ENCODE measurements around the gene SPEF1.
A peak's percentile ranks its signal among the peaks of the same experiment; 100 is the strongest.

Gene SPEF1

GRCh38 chr20:3759316-3759823 is 21.9 kb downstream of the SPEF1 start:
- no peak for DNase-seq (ENCODE audit: low spot score in 2 of 2)
- H3K27ac Mint-ChIP-seq, result no peak overlapping the region
- H3K9me3 Mint-ChIP-seq, result no peaks in the 10 kb centered on the region
- ATAC-seq (ENCODE audit: low read depth), result no peak
- H3K36me3 Mint-ChIP-seq, result peaks cover 6% of the 10 kb centered on the region
- no peaks in the 10 kb centered on the region for H3K27me3 Mint-ChIP-seq
- H3K4me1 Mint-ChIP-seq, result peaks cover 5% of the 10 kb centered on the region
- H3K4me3 Mint-ChIP-seq, result no peak overlapping the region

GRCh38 chr20:3758566-3758965 is 22.7 kb downstream of the SPEF1 start:
- Mint-ChIP-seq H3K27me3 (no peaks in the 10 kb centered on the region), H3K36me3 (peaks cover 6% of the 10 kb centered on the region), H3K9me3 (no peaks in the 10 kb centered on the region), H3K4me1 (peaks cover 4% of the 10 kb centered on the region), H3K4me3 (no peak overlapping the region), H3K27ac (no peak overlapping the region)
- DNase-seq (ENCODE audit: low spot score in 2 of 2) (no peak), ATAC-seq (ENCODE audit: low read depth) (no peak)

- ATAC-seq (ENCODE audit: low read depth), result no peak
- H3K27me3 Mint-ChIP-seq, result no peaks in the 10 kb centered on the region
- H3K36me3 Mint-ChIP-seq, result peaks cover 6% of the 10 kb centered on the region
- no peak overlapping the region for H3K27ac Mint-ChIP-seq
- no peak overlapping the region for H3K4me3 Mint-ChIP-seq
- no peaks in the 10 kb centered on the region for H3K9me3 Mint-ChIP-seq
- DNase-seq (ENCODE audit: low spot score in 2 of 2), result no peak
- peaks cover 7% of the 10 kb centered on the region for H3K4me1 Mint-ChIP-seq
Measured at GRCh38 chr20:3757268-3757667, 24.0 kb downstream of the SPEF1 start.

GRCh38 chr20:3755814-3756480 is 25.3 kb downstream of the SPEF1 start:
- ATAC-seq (ENCODE audit: low read depth) (no peak), DNase-seq (ENCODE audit: low spot score in 2 of 2) (no peak)
- H3K4me1 Mint-ChIP-seq, result peaks cover 9% of the 10 kb centered on the region
- H3K27ac Mint-ChIP-seq, result no peak overlapping the region
- no peak overlapping the region for H3K4me3 Mint-ChIP-seq
- peaks cover 4% of the 10 kb centered on the region for H3K36me3 Mint-ChIP-seq
- H3K27me3 Mint-ChIP-seq, result no peaks in the 10 kb centered on the region
- H3K9me3 Mint-ChIP-seq, result no peaks in the 10 kb centered on the region

- Mint-ChIP-seq H3K27me3 (no peaks in the 10 kb centered on the region), H3K36me3 (peaks cover 4% of the 10 kb centered on the region), H3K4me1 (peaks cover 6% of the 10 kb centered on the region), H3K27ac (no peak overlapping the region), H3K4me3 (no peak overlapping the region), H3K9me3 (no peaks in the 10 kb centered on the region)
- DNase-seq (ENCODE audit: low spot score in 2 of 2) (no peak), ATAC-seq (ENCODE audit: low read depth) (no peak)
Measured at GRCh38 chr20:3755269-3755668, 26.0 kb downstream of the SPEF1 start.

- no peaks in the 10 kb centered on the region for H3K27me3 Mint-ChIP-seq
- H3K36me3 Mint-ChIP-seq, result peaks cover 4% of the 10 kb centered on the region
- H3K9me3 Mint-ChIP-seq, result no peaks in the 10 kb centered on the region
- ATAC-seq (ENCODE audit: low read depth) (no peak), DNase-seq (ENCODE audit: low spot score in 2 of 2) (no peak)
- peaks cover 6% of the 10 kb centered on the region for H3K4me1 Mint-ChIP-seq
- H3K4me3 Mint-ChIP-seq, result no peak overlapping the region
- H3K27ac Mint-ChIP-seq, result no peak overlapping the region
Measured at GRCh38 chr20:3754276-3754630, 27.0 kb downstream of the SPEF1 start.

- no peak overlapping the region for H3K27ac Mint-ChIP-seq
- no peak overlapping the region for H3K4me3 Mint-ChIP-seq
Measured at GRCh38 chr20:3753501-3754275, 27.6 kb downstream of the SPEF1 start.

GRCh38 chr20:3753098-3753497 is 28.1 kb downstream of the SPEF1 start:
- Mint-ChIP-seq H3K4me3 (no peak overlapping the region), H3K27me3 (no peaks in the 10 kb centered on the region), H3K4me1 (peaks cover 6% of the 10 kb centered on the region), H3K36me3 (peaks cover 2% of the 10 kb centered on the region), H3K9me3 (no peaks in the 10 kb centered on the region), H3K27ac (no peak overlapping the region)
- ATAC-seq (ENCODE audit: low read depth) (peak; percentile 64), DNase-seq (ENCODE audit: low spot score in 2 of 2) (peak; percentile 33 to 37)

More at GRCh38 chr20:3753501-3754275, 27.6 kb downstream of the SPEF1 start:
- H3K27me3 Mint-ChIP-seq, result no peaks in the 10 kb centered on the region
- H3K9me3 Mint-ChIP-seq, result no peaks in the 10 kb centered on the region
- H3K4me1 Mint-ChIP-seq, result peaks cover 6% of the 10 kb centered on the region
- DNase-seq (ENCODE audit: low spot score in 2 of 2) (no peak), ATAC-seq (ENCODE audit: low read depth) (no peak)
- peaks cover 4% of the 10 kb centered on the region for H3K36me3 Mint-ChIP-seq

GRCh38 chr20:3752386-3752759 is 28.9 kb downstream of the SPEF1 start:
- no peaks in the 10 kb centered on the region for H3K36me3 Mint-ChIP-seq
- no peak for DNase-seq (ENCODE audit: low spot score in 2 of 2)
- ATAC-seq (ENCODE audit: low read depth), result no peak
- H3K4me1 Mint-ChIP-seq, result peaks cover 6% of the 10 kb centered on the region
- H3K9me3 Mint-ChIP-seq, result no peaks in the 10 kb centered on the region
- no peaks in the 10 kb centered on the region for H3K27me3 Mint-ChIP-seq
- H3K27ac Mint-ChIP-seq, result no peak overlapping the region
- H3K4me3 Mint-ChIP-seq, result peak overlapping the region; percentile 73

- DNase-seq (ENCODE audit: low spot score in 2 of 2), result peak in 1 of 2 donors; percentile 21
- no peak overlapping the region for H3K27ac Mint-ChIP-seq
- no peaks in the 10 kb centered on the region for H3K36me3 Mint-ChIP-seq
- ATAC-seq (ENCODE audit: low read depth), result peak; percentile 68
- no peaks in the 10 kb centered on the region for H3K27me3 Mint-ChIP-seq
- H3K9me3 Mint-ChIP-seq, result no peaks in the 10 kb centered on the region
- peak overlapping the region; percentile 73 for H3K4me3 Mint-ChIP-seq
- H3K4me1 Mint-ChIP-seq, result peaks cover 6% of the 10 kb centered on the region
Measured at GRCh38 chr20:3751675-3752385, 29.4 kb downstream of the SPEF1 start.

- H3K4me3 Mint-ChIP-seq, result peak overlapping the region; percentile 39
- no peaks in the 10 kb centered on the region for H3K27me3 Mint-ChIP-seq
- no peaks in the 10 kb centered on the region for H3K9me3 Mint-ChIP-seq
- H3K36me3 Mint-ChIP-seq, result no peaks in the 10 kb centered on the region
- DNase-seq (ENCODE audit: low spot score in 2 of 2) (no peak), ATAC-seq (ENCODE audit: low read depth) (no peak)
- no peak overlapping the region for H3K27ac Mint-ChIP-seq
- peaks cover 6% of the 10 kb centered on the region for H3K4me1 Mint-ChIP-seq
Measured at GRCh38 chr20:3751305-3751674, 30.0 kb downstream of the SPEF1 start.

GRCh38 chr20:3749689-3750531 is 31.3 kb downstream of the SPEF1 start:
- H3K27me3 Mint-ChIP-seq, result peaks cover 8% of the 10 kb centered on the region
- peak; percentile 38 for ATAC-seq (ENCODE audit: low read depth)
- no peaks in the 10 kb centered on the region for H3K9me3 Mint-ChIP-seq
- peak in 1 of 2 donors; percentile 20 for DNase-seq (ENCODE audit: low spot score in 2 of 2)
- H3K4me3 Mint-ChIP-seq, result no peak overlapping the region
- no peak overlapping the region for H3K27ac Mint-ChIP-seq
- H3K36me3 Mint-ChIP-seq, result no peaks in the 10 kb centered on the region
- H3K4me1 Mint-ChIP-seq, result peaks cover 9% of the 10 kb centered on the region

- H3K36me3 Mint-ChIP-seq, result no peaks in the 10 kb centered on the region
- ATAC-seq (ENCODE audit: low read depth), result no peak
- DNase-seq (ENCODE audit: low spot score in 2 of 2), result no peak
- no peak overlapping the region for H3K4me3 Mint-ChIP-seq
- H3K4me1 Mint-ChIP-seq, result peaks cover 15% of the 10 kb centered on the region
- no peak overlapping the region for H3K27ac Mint-ChIP-seq
- H3K9me3 Mint-ChIP-seq, result no peaks in the 10 kb centered on the region
- H3K27me3 Mint-ChIP-seq, result peaks cover 13% of the 10 kb centered on the region
Measured at GRCh38 chr20:3749087-3749688, 32.1 kb downstream of the SPEF1 start.

All from memory B cell (primary cell).